ENCODE data around the gene EDN3.

DNA sequence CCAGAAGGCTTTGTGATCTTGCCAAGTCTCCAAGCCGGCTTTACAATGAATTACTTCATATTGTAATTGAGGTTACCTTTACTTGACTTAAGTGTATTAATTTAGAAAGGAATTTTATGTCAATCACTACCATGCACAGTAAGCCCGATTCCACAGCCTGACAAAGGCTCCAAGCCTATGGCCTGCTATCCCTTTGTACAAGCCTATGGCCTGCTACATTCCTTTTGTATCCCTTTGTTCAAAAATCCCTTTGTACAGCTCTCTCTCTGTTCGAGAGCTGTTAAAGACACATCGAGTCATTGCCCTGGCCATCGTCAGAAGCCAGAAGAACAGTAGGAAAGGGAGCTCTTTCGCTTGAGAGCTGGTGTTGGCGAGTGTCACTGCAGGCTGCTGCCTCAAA, 2.7 kb upstream of the EDN3 start:
- TF ChIP-seq, protein P1, sequence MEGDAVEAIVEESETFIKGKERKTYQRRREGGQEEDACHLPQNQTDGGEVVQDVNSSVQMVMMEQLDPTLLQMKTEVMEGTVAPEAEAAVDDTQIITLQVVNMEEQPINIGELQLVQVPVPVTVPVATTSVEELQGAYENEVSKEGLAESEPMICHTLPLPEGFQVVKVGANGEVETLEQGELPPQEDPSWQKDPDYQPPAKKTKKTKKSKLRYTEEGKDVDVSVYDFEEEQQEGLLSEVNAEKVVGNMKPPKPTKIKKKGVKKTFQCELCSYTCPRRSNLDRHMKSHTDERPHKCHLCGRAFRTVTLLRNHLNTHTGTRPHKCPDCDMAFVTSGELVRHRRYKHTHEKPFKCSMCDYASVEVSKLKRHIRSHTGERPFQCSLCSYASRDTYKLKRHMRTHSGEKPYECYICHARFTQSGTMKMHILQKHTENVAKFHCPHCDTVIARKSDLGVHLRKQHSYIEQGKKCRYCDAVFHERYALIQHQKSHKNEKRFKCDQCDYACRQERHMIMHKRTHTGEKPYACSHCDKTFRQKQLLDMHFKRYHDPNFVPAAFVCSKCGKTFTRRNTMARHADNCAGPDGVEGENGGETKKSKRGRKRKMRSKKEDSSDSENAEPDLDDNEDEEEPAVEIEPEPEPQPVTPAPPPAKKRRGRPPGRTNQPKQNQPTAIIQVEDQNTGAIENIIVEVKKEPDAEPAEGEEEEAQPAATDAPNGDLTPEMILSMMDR (IDR thresholded peaks at IDR 0.05) = no peak
- no peak for TF ChIP-seq POLR2A (IDR thresholded peaks at IDR 0.05)
